DND-41 (cell line): ENCODE results near the gene CABP4.

ENCODE experiments used
- EZH2 ChIP-seq: IDR thresholded peaks from 3 replicates; pipeline ENCODE4 v1.6.1; 2012; ENCODE audit warnings: borderline replicate concordance, low read depth, mild to moderate bottlenecking, moderate library complexity, low read length, inconsistent platforms; ENCODE audit not compliant: severe bottlenecking
- TF ChIP-seq, protein P1 (sequence below): IDR thresholded peaks from 2 replicates; pipeline ENCODE4 v1.5.1; 2012; ENCODE audit warnings: borderline replicate concordance, low read length, moderate library complexity, mild to moderate bottlenecking; ENCODE audit not compliant: poor library complexity, severe bottlenecking; ENCODE audit errors: extremely low read depth

DNA sequence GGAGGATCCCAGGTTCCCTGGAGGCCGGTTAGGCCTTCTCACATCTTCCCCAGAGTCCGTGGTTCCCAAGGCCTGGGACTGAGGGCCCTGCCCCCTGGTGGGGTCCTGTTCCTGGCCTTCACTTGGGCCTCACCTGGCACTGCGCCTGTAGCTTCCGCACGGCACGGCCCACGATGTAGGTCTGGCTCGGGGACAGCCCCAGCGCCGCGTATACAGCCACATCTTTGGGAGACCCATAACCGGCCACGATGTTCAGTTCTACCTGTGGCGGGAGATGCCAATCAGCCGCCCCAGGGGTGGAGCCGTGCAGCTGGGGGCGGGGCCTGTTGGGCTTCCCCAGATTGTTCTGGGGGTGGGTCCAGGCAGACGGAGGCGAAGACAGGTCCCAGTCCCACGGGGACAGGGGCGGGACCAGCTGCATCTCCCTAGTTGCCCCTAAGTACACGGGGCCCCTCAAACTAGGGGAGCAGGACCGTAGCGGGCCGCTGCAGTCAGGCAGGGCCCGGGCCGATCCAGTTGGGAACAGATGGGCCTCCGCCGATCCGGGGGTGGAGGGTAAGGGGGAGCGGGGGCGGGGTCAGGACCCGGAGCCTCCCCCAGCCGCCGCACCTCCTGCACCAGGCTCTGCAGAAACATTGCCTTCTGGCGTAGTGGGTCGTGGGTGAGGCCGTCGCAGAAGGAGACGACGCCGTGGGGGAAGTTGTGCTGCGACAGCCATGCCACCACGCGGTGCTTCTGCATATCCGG is 37.8 kb downstream of the CABP4 start:
- TF ChIP-seq, protein P1, sequence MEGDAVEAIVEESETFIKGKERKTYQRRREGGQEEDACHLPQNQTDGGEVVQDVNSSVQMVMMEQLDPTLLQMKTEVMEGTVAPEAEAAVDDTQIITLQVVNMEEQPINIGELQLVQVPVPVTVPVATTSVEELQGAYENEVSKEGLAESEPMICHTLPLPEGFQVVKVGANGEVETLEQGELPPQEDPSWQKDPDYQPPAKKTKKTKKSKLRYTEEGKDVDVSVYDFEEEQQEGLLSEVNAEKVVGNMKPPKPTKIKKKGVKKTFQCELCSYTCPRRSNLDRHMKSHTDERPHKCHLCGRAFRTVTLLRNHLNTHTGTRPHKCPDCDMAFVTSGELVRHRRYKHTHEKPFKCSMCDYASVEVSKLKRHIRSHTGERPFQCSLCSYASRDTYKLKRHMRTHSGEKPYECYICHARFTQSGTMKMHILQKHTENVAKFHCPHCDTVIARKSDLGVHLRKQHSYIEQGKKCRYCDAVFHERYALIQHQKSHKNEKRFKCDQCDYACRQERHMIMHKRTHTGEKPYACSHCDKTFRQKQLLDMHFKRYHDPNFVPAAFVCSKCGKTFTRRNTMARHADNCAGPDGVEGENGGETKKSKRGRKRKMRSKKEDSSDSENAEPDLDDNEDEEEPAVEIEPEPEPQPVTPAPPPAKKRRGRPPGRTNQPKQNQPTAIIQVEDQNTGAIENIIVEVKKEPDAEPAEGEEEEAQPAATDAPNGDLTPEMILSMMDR, result no peak
- TF ChIP-seq EZH2, result no peak
